Esophagus (tissue), 2 donors: Measurements from ENCODE around the gene NUMB. TPM values are rescaled to one million over a fixed set of nuclear protein-coding genes. Genes with fewer than 3 reads are reported as not detected.

Source experiments
- H3K27ac ChIP-seq, 2 donors: one replicate each; pipeline ENCODE4 v1.5.1; 2013; ENCODE audit warnings: low read depth in 2 of 2, mild to moderate bottlenecking in 2 of 2, inconsistent platforms in 1 of 2, low read length in 1 of 2, moderate library complexity in 1 of 2
- H3K27me3 ChIP-seq, 2 donors: one replicate each; pipeline ENCODE4 v1.6.1; 2013; ENCODE audit warnings: low read length in 2 of 2, control low read depth in 1 of 2, mild to moderate bottlenecking in 1 of 2; ENCODE audit not compliant: insufficient read depth in 2 of 2, control insufficient read depth in 1 of 2
- H3K36me3 ChIP-seq, 2 donors: one replicate each; pipeline ENCODE4 v1.6.1; 2013; ENCODE audit warnings: low read length in 1 of 2; ENCODE audit not compliant: control insufficient read depth in 2 of 2, insufficient read depth in 2 of 2
- H3K4me1 ChIP-seq, 2 donors: one replicate each; pipeline ENCODE4 v1.6.1; 2013; ENCODE audit warnings: low read length in 1 of 2; ENCODE audit not compliant: control insufficient read depth in 2 of 2, insufficient read depth in 2 of 2
- H3K4me3 ChIP-seq, 2 donors: one replicate each; pipeline ENCODE4 v1.5.1; 2013; ENCODE audit warnings: low read length in 2 of 2, mild to moderate bottlenecking in 2 of 2, low read depth in 1 of 2, moderate library complexity in 1 of 2
- H3K9me3 ChIP-seq, 2 donors: one replicate each; pipeline ENCODE4 v1.6.1; 2013; ENCODE audit warnings: mild to moderate bottlenecking in 2 of 2, low read depth in 1 of 2, low read length in 1 of 2, moderate library complexity in 1 of 2; ENCODE audit not compliant: control insufficient read depth in 2 of 2, insufficient read depth in 1 of 2
- WGBS, 2 donors: extraction: QIAGEN DNeasy Blood & Tissue Kit; methylation state at CpG; one replicate each; pipeline ENCODE4 v1.1.7; 2013; 5-methylcytosine and 5-hydroxymethylcytosine counted together
- polyA plus RNA-seq, 2 donors: library from polyadenylated mRNA; stranded (reverse); fragments of 200-250 nt; gene quantifications; one replicate each; pipeline ENCODE4 v1.2.3, GENCODE V29; 2013
- donor health status: healthy with polysubstance abuse.
- donor health status: Bipolar disorder and iron deficiency.

NUMB gene
- polyA plus RNA-seq, 2 donors: 26.9 to 34.8 TPM

GRCh38 chr14:73241481-73242165, 216.7 kb downstream of the NUMB start:
- H3K9me3 ChIP-seq: no peaks in the 10 kb centered on the region
- 65 to 74% methylated on average over 19 of the region's 19 CpGs for WGBS, 2 donors
- peaks cover 0 to 5% of the 10 kb centered on the region in 2 donors for H3K27me3 ChIP-seq
- H3K4me3 ChIP-seq: no peak overlapping the region
- peaks cover 22 to 35% of the 10 kb centered on the region in 2 donors for H3K4me1 ChIP-seq
- H3K27ac ChIP-seq: peak overlapping the region; percentile 42 to 72
- no peaks in the 10 kb centered on the region for H3K36me3 ChIP-seq

- Histone ChIP-seq H3K9me3 (no peaks in the 10 kb centered on the region), H3K4me1 (peaks cover 22 to 34% of the 10 kb centered on the region in 2 donors), H3K27ac (no peak overlapping the region), H3K27me3 (peaks cover 0 to 5% of the 10 kb centered on the region in 2 donors), H3K36me3 (no peaks in the 10 kb centered on the region), H3K4me3 (no peak overlapping the region)
- WGBS, 2 donors: 73 to 77% methylated on average over 10 of the region's 10 CpGs
These were observed 217.4 kb downstream of the NUMB start for GRCh38 chr14:73240816-73241480.

- 8 to 13% methylated on average over 42 to 48 of the region's 48 CpGs for WGBS, 2 donors
- peaks cover 0 to 5% of the 10 kb centered on the region in 2 donors for H3K27me3 ChIP-seq
- peaks cover 20 to 32% of the 10 kb centered on the region in 2 donors for H3K4me1 ChIP-seq
- peak overlapping the region in 1 of 2 donors; percentile 28 for H3K27ac ChIP-seq
- H3K9me3 ChIP-seq: no peaks in the 10 kb centered on the region
- no peaks in the 10 kb centered on the region for H3K36me3 ChIP-seq
- H3K4me3 ChIP-seq: peak overlapping the region; percentile 35 to 49
These were observed 218.7 kb downstream of the NUMB start for GRCh38 chr14:73239393-73240241.

GRCh38 chr14:73238941-73239340, 219.4 kb downstream of the NUMB start:
- Histone ChIP-seq H3K36me3 (no peaks in the 10 kb centered on the region), H3K4me3 (peak overlapping the region in 1 of 2 donors; percentile 51), H3K9me3 (no peaks in the 10 kb centered on the region), H3K27me3 (peaks cover 0 to 5% of the 10 kb centered on the region in 2 donors), H3K27ac (no peak overlapping the region), H3K4me1 (peaks cover 20 to 32% of the 10 kb centered on the region in 2 donors)
- 56 to 68% methylated on average over 11 of the region's 11 CpGs for WGBS, 2 donors

GRCh38 chr14:73238424-73238852, 219.9 kb downstream of the NUMB start:
- H3K27ac ChIP-seq: peak overlapping the region in 1 of 2 donors; percentile 23
- no peaks in the 10 kb centered on the region for H3K36me3 ChIP-seq
- H3K4me1 ChIP-seq: peaks cover 20 to 32% of the 10 kb centered on the region in 2 donors
- peaks cover 0 to 5% of the 10 kb centered on the region in 2 donors for H3K27me3 ChIP-seq
- 17 to 18% methylated on average over 10 of the region's 10 CpGs for WGBS, 2 donors
- H3K4me3 ChIP-seq: peak overlapping the region; percentile 51 to 57
- H3K9me3 ChIP-seq: no peaks in the 10 kb centered on the region

- H3K9me3 ChIP-seq: no peaks in the 10 kb centered on the region
- H3K4me1 ChIP-seq: peaks cover 20 to 32% of the 10 kb centered on the region in 2 donors
- H3K27me3 ChIP-seq: peaks cover 0 to 5% of the 10 kb centered on the region in 2 donors
- H3K4me3 ChIP-seq: peak overlapping the region; percentile 51 to 57
- no peaks in the 10 kb centered on the region for H3K36me3 ChIP-seq
- peak overlapping the region in 1 of 2 donors; percentile 23 for H3K27ac ChIP-seq
- 2% methylated on average over 49 to 73 of the region's 73 CpGs for WGBS, 2 donors
These were observed 220.4 kb downstream of the NUMB start for GRCh38 chr14:73237786-73238423.

- no peaks in the 10 kb centered on the region for H3K9me3 ChIP-seq
- H3K27me3 ChIP-seq: peaks cover 0 to 5% of the 10 kb centered on the region in 2 donors
- peak within 1 kb of the TSS in 1 of 2 donors; percentile 23 for H3K27ac ChIP-seq
- no peaks in the 10 kb centered on the region for H3K36me3 ChIP-seq
- 4 to 5% methylated on average over 47 to 48 of the region's 48 CpGs for WGBS, 2 donors
- peaks cover 20 to 32% of the 10 kb centered on the region in 2 donors for H3K4me1 ChIP-seq
- H3K4me3 ChIP-seq: peak within 1 kb of the TSS; percentile 51 to 57
These were observed 221.0 kb downstream of the NUMB start, which contains the start of gene PAPLN for GRCh38 chr14:73237219-73237785. PAPLN (plus strand) TSS chr14:73237506; CDS start chr14:73239779, 2,273 bp downstream.

- 63 to 80% methylated on average over 6 to 7 of the region's 7 CpGs for WGBS, 2 donors
- H3K9me3 ChIP-seq: no peaks in the 10 kb centered on the region
- H3K36me3 ChIP-seq: no peaks in the 10 kb centered on the region
- peaks cover 0 to 5% of the 10 kb centered on the region in 2 donors for H3K27me3 ChIP-seq
- H3K27ac ChIP-seq: no peak overlapping the region
- peaks cover 15 to 27% of the 10 kb centered on the region in 2 donors for H3K4me1 ChIP-seq
- peak overlapping the region in 1 of 2 donors; percentile 57 for H3K4me3 ChIP-seq
These were observed 221.6 kb downstream of the NUMB start for GRCh38 chr14:73236752-73237218.
